GM19463 (cell line): ENCODE results near the gene POC1B.

Experiments
- ATAC-seq: cut with Tn5 transposase; IDR thresholded peaks from one replicate; pipeline ENCODE4 v1.9.1; 2021; ENCODE audit warnings: mild to moderate bottlenecking, moderate library complexity; ENCODE audit not compliant: unreplicated experiment

Gene POC1B

DNA sequence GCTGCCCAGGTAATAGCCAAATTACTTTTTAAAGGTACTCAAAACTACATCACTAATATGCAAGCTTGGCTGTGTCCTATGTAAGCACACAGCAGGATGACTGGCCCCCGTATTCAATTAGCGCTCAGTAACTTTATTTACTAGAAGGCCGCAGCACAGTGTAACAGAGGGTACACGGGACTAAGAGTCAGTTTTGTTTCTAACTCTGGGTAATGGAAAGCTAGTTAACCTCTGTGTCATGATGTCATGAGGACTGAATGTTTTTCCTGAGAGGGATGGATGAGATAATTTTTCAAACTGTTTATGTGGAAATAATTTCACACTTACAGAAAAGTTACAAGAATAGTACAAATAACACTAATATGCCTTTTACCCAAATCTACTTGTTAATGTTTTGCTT, 28.4 kb downstream of the POC1B start:
- ATAC-seq: no peak

DNA sequence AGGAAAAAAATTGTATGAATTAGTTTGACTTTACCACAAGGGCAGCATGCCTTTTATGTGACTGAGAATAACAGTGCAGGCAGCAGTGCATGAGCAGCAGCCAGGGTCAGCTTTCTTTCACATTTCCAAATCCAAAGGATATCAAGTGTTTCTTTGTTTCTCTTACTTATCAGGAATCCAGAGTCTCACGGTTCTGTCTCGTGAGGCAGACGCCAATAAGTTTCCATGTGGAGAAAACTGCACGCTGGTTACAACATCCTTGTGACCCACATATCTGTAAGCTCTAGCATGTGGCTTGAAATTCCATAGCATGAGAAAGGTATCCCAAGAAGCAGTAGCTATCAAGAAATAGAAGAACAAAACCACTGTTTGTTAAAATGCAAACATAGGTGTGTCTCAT, 28.8 kb downstream of the POC1B start:
- no peak for ATAC-seq

DNA sequence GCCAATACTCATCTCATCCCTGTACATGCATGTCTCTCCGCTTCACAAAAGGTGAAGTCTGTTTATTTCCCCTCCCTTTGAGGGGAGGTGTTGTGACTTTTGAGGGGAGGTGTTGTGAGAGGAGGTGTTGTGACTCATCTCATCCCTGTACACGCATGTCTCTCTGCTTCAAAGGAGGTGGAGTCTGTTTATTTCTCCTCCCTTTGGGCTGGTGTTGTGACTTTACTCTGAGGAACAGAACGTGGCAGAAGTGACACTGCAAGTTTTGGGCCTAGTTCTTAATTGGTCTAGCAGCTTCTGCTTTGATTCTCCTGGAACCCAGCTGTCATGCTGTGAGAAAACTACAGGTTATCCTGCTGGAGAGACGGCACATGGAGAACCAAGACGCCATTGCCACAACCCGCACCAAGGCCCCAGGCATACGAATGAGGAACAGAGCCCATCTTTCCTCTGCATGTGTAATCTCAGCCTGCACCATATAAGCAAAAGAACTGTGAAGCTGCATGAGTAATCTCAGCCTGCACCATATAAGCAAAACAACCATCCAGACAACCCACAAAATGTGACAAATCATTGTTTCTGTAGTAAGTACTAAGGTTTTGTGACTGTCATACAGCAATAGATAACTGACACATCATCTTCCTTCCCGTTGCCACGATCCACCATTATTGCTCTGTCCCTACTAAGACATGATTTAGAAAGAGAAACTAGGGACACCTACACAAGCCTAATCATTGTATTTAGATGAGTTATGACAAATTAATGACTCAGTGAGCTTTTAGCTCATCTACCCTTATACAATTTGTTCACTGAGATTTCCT, 31.2 kb downstream of the POC1B start:
- ATAC-seq: no peak

DNA sequence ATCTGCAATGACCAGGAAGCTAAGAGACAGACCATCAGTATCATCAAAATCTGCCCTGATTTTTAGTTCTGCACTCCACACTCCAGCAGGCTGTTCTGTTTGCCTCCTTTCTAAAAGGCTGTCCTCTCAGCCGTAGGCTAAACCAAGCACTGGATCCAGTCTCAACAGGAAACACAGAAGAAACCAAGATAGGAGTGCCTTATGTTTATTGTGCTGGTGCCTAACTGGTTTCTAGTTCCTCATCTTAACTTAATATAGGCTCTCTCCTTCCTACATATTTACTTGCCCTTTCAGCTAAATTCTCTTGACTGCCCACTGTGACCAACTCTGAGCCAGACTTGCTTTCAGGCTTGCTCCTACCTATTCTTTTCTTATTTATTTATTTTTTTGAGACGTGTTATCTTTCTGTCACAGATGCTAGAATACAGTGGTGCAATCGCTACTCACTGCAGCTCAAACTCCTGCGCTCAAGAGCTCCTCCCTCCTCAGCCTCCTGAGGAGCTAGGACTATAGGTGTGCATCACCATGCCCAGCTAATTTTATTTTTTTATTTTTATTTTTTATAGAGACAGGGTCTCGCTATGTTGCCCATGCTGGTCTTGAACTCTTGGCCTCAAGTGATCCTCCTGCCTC, 32.1 kb downstream of the POC1B start:
- ATAC-seq: no peak

DNA sequence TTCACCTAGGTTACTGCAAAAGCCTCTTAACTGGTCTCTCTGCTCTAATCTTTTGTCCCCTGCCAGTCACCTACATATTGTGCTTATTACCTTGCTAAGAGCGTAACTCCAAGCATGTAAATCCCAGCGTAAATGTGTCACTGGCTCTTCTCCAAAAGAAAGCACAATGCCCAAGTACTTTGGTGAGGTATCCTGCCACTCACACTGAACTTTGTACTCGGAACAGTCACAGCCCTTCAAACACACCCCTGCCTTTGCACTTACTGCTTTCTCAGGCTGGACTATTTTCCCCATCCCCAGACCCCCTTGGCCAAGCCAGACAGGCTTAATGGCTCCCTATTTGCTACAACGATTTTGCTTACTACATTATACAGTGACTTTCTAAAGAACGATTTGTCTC, 33.0 kb downstream of the POC1B start:
- ATAC-seq: no peak

DNA sequence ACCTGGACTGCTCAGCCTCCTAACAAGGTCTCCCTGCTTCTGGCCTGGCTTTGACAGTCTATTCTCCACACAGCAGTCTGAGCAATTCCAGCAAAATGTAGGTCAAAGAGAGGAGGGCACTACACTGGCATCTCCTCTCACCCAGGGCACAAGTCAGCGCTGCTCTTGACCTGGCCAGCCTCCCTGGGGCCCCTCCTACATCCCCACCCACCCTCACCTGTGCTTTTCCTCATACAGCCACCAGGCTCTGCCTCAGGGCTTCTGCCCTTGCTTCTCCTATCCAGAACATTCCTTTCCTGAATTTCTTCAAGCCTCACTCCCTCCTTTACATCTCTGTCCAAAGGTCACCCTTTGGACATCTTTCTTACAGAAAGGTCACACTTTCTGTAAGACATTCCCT, 34.9 kb downstream of the POC1B start:
- no peak for ATAC-seq

DNA sequence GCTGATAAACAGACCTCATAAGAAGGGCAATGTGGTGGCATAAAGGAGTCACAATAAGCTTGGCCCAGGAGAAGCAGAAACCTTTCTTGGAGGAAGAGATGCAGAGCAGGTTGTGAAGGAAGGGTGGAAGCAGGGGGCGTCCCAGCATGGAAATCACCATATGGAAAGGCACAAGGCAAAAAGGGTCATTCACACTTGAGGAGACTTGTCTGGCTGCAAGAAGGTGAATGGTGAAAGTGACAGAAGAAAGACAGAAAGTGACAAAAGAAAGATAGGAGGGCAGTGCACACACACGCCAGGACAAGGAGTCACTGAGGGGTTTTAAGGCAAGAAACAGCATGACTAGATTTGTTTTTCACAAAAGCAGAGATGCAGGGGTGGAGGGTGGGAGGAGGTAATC, 39.6 kb downstream of the POC1B start:
- no peak for ATAC-seq

DNA sequence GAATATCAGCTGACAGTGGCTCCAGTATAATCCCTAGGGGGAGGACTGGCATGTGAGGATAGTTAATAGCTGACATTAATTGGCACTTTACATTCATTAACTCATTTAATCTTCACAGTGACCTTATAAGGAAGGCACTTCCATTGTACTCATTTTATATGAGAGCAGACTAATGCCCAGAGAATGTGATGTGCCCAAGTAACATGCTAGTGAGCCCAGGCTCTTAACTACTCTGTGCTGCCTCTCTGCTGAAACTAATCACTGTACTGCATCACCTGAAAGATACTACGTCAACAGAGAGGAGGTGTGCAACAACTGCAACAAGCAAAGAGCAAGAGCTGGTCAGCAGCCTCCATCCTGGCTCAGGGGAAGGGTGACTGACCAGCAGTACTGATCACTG, 41.4 kb downstream of the POC1B start:
- no peak for ATAC-seq

DNA sequence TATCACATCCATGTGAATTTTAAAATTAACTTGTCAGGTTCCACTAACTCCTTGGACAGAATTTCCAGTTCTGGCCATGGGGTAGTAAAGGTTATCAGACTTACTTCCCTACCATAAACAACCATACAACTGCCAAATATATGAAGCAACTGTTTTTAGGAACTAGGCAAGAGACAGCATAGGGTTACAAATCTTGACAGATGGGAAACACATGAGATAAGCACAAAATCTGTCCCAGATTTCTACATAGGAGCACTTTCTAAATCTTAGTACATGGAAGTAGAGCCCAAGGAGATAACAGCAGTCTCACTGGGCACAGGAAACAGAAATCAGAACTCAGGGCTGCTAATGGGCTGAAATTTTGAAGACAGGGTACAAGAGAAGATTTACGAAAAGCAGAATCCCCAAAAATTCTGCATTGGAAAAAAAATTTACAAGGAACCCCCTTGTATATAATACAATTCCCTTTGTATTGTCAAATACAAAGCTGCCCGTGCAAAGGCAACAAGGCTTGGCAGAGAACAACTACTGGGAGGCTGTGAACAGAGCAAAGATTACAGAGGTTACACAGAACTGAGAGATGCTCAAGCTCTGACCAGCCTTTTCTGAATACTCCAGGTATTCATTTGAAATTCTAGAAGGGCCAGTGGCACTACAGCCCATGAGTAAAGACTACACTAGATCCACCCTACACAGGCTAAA, 44.5 kb downstream of the POC1B start:
- ATAC-seq: no peak

DNA sequence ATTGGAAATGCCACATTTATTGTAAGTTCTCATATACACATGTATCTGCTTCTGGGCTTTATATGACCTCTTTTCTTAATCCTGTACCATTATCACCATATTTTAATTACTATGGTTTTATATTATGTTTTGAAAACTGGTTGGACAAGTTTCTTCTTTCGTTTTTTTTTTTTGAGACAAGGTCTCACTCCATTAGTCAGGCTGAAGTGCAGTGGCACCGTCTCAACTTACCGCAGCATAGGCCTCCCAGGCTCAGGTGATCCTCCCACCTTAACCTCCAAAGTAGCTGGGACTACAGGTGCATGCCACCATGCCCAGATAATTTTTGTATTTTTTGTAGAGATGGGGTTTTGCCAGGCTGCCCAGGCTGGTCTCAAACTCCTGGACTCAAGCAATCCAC, 45.9 kb downstream of the POC1B start:
- no peak for ATAC-seq

DNA sequence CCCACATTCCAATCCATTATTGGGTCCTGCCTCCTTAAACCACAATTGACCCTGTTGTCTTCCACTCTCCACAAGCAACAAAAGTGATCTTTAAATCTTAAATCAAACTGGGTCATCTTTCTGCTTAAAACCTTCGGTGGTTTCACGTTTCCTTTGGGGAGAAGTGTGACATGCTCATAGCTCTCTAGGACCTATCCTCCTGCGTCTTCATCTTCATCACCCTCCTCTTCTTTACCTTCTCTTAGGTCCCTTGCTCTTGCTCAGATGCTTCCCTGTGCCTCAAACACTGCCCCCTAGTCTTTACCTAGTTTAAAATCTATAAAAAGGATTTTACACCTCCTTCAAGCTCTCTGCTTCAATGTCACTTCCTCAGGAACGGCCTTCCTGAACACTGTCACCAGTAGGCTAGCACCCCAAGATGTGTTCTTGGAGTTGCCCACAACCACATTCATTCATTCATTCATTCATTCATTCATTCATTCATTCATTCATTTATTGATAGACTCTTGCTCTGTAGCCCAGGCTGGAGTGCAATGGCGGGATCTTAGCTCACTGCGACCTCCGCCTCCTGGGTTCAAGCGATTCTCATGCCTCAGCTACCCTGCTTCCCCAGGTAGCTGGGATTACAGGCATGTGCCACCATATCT, 48.1 kb downstream of the POC1B start:
- ATAC-seq: no peak

DNA sequence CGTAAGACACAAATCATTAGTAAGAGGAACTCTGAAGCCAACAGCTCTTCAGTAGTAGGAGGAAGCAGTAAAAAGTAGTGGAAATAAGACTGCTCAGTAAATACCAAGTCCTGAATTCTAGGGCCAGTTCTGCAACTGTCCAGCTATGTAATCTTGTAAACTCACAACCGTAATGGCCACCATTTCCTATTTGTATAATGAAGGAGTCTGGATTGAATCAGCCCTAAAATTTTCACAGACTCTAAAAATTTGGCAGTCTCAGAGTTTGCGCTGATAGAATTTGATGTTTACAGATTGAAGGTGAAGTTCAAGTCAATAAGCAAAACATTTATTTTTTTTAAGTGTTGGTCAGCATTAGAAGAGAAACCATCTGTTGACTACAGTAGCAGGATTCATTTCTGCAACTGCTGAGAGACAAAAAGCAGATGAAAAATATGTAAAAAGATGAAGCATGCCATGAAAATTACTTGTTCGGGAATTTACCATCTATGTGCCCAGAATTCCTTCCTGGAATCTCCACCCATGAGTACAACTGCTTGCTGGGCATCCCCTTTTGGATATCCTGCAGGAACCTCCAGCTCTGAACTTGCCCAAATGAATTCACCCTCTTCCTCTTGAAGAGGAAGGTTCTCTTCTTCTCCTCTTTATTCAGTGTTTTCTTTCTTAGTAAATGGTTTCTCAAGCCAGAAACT, 48.8 kb downstream of the POC1B start:
- ATAC-seq: no peak

DNA sequence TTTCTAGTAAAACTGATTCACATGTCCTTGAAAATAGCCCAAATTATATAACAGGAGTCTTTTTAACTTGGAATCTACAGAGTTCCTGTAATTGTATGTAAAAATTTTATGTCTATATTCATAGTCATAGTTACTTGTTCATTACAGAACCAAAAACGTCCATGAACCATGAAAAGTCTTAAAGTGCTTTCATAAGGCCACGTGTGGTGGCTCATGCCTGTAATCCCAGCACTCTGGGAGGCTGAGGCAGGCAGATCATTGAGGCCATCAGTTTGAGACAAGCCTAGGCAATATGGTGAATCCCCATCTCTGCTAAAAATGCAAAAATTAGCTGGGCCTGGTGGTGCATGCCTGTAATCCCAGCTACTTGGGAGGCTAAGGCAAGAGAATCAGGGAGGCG, 49.6 kb downstream of the POC1B start:
- no peak for ATAC-seq

DNA sequence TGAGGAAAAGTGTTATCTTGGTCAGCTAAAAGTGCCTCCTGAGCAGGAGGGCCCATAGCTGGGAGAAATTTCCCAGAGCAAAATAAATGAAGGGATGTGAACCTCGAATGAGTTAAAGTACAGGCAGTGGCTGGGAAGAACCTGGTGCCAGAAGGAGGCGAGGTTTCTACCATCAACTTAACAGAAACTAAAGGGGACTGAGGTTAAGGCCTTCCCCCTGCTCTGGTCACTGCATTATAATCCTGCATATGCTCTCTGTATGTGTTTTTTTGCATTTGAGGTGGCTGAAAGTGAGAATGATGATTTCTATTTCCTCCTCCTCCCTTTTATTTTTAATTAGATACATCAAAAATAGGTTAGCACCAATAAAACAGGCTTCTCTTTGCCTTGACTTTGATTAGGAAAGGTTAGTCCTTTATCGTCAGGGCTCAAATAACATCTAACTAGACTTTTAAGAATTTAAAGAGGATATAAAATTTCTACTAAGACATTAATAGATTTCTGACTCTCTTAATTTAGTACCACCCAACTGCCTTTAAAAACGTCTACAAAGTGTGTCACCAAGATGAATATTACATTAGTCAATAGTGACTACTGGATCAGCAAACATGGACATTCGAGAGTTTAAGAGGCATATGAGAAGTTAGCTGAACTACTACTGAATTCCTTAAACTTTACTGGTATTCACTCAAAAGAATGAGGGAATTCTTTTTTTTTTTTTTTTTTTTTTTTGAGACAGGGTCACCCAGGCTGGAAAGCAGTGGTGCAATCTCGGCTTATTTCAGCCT, 50.5 kb downstream of the POC1B start:
- no peak for ATAC-seq

DNA sequence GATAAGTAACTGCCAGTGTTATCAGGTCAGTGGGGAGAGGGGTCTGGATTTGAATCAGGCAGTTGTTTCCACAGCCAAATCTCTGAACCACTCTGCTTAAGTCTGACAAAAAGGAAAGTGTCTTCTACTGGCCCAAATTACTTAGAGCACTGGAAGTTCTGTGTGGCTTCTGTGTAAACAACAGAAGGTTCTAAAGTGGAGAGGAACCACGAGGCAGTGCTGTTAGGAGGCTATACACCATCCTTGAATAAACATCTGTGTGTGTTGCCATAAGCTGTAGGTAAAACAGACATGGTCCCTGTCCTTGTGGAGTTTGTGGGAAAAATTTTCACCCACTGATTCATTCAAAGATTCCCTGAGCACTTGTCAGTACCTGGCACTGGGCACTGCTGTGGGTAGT, 51.2 kb downstream of the POC1B start:
- ATAC-seq: no peak

DNA sequence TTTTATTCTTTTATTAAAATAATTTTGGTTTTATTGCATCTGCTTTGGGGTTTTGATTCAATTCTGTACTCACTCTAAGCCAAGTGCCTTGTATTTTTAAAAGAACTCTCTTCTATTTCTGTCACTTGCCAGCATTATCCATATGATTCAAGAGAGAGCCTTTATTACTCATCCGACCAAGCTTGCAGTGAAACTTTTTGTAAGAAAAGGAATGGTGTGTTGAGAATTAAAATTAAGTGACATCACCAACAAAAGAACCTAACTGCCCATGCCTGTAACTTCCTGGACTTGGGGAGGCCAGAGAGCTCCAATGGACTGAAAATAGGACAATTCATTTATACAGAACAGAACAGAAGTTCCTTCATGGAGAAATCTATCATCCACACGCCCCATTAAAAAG, 53.3 kb downstream of the POC1B start:
- ATAC-seq: no peak

DNA sequence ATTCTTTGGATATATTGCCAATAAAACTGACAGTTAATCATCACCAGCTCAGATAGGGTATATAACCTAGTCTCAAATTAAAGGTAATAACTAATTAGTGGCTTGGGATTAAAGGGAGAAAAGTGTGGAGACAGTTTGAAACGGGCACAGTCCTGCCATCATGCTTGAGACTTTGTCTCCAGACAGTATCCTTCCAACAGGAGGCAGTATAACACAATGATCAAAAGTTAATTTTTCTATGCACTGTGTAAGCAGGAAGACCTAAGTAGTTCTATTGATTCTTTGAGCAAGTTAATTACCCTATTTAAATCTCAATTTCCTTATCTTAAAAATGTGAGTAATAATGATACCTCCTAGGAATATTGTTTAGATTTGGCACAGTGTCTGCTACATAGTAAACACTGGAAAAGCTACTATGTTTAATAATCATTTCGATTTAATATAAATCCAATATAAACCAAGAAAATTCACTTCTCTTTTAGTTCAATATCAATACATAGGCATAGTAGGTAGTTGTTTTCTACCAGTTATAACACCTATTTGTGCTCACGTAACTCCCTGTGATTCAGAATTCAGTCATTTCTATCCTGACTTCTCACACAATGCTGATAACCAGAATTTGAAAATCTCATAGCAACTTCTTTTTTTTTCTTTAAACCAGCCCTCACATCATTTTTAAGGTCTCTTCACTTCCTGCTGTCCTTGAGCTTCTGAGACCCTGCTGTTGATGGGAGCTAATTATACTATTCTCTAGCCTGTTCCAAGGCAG, 54.9 kb downstream of the POC1B start:
- peak; percentile 43 for ATAC-seq

DNA sequence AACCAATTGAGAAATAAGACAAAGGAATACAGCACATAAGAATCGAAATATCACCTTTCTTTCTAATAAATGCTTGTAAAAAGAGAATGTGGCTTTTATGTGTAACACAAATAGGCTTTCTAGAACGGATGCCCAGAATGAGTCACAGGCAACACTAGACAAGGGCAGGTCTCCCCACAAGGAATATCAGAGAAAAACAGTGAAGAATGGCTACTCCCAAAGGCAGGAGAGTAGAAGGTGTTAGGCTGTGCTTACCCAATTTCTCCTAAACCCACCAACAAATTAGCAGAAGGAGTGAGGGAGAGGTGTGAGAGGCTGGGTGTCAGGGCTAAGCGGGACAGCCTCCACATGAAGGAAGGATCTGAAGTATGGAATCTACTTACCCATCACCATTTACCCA, 56.5 kb downstream of the POC1B start:
- ATAC-seq: peak; percentile 53

DNA sequence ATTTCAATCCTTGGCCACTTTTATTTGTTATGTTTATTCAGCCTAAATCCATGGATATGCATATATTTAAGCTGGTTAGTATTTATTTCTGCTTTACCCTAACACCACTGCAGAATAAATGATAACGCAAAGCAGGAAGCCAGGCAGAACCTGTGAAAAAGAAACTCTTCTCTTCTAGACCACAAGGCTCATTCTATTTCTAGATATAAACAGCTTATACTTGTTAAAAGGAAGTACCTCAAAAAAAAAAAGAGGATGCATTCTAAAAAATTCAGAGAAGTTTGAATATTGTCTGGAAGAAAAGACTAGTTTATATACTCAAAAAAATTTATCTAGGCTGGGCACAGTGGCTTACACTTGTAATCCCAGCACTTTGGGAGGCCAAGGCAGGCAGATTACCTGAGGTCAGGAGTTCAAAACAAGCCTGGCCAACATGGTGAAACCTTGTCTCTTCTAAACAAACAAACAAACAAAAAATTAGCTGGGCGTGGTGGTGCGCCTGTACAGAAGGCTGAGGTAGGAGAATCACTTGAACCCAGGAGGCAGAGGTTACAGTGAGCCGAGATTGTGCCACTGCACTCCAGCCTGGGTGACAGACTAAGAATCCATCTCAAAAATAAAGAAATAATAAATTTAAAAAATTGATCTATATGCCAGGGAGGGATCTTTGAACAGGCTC, 57.1 kb downstream of the POC1B start:
- peak; percentile 67 for ATAC-seq
